Heart left ventricle (tissue), 16 donors: Measurements from ENCODE around the gene TENM3. TPM values are rescaled to one million over a fixed set of nuclear protein-coding genes. Genes with fewer than 3 reads are reported as not detected.

ENCODE experiments used
- ATAC-seq, 4 donors: fragments of 200-7000 bp; cut with Tn5 transposase; one replicate each; pipeline ENCODE4 v1.9.1; 2020 to 2022; ENCODE audit warnings: moderate library complexity in 4 of 4, mild to moderate bottlenecking in 3 of 4, moderate number of reproducible peaks in 1 of 4
- DNase-seq, 5 donors: peaks; one replicate each; pipeline ENCODE4 v3.0.0-alpha.2; 2020
- H3K27ac ChIP-seq, 12 donors: fragments of 200-600 bp; sonication (generic) in 4 of 12; one replicate each; pipeline versions ENCODE4 v1.5.0 to v1.8.0; 2016 to 2022; ENCODE audit warnings: mild to moderate bottlenecking in 2 of 12
- H3K27me3 ChIP-seq, 9 donors: fragments of 200-600 bp; sonication (generic) in 2 of 9; one replicate each; pipeline versions ENCODE4 v1.5.1 to v1.8.0; 2016 to 2022; ENCODE audit warnings: mild to moderate bottlenecking in 3 of 9
- H3K36me3 ChIP-seq, 9 donors: fragments of 200-600 bp; sonication (generic) in 2 of 9; one replicate each; pipeline versions ENCODE4 v1.5.0 to v1.8.0; 2018 to 2022; ENCODE audit warnings: mild to moderate bottlenecking in 2 of 9
- H3K4me1 ChIP-seq, 12 donors: fragments of 200-600 bp; sonication (generic) in 4 of 12; one replicate each; pipeline versions ENCODE4 v1.5.0 to v1.8.0; 2016 to 2022; ENCODE audit warnings: mild to moderate bottlenecking in 3 of 12
- H3K4me3 ChIP-seq, 12 donors: fragments of 200-600 bp; sonication (generic) in 4 of 12; one replicate each; pipeline versions ENCODE4 v1.5.0 to v1.8.0; 2017 to 2022; ENCODE audit warnings: mild to moderate bottlenecking in 9 of 12, moderate library complexity in 4 of 12
- H3K9me3 ChIP-seq, 12 donors: fragments of 200-600 bp; sonication (generic) in 4 of 12; one replicate each; pipeline versions ENCODE4 v1.5.0 to v1.8.0; 2016 to 2022; ENCODE audit warnings: mild to moderate bottlenecking in 1 of 12
- CTCF ChIP-seq, 12 donors: fragments of 200-600 bp; sonication (generic) in 4 of 12; IDR thresholded peaks; one replicate each; pipeline versions ENCODE4 v1.5.0 to v1.8.0; 2018 to 2022; ENCODE audit warnings: antibody characterized with exemption in 12 of 12, mild to moderate bottlenecking in 5 of 12
- POLR2A ChIP-seq, 2 donors: fragments of 450-650 bp; IDR thresholded peaks; one replicate each; pipeline ENCODE4 v1.6.1; 2017; ENCODE audit warnings: antibody characterized with exemption in 2 of 2, mild to moderate bottlenecking in 2 of 2, moderate library complexity in 2 of 2
- WGBS, 4 donors: extraction: QIAGEN DNeasy Blood & Tissue Kit in 2 of 4; methylation state at CpG; one replicate each; pipeline versions ENCODE4 v1.1.5 to v1.1.7; 2013 to 2018; 5-methylcytosine and 5-hydroxymethylcytosine counted together
- intact Hi-C, 10 donors: fragments of 100-400 bp; cut with DNase I; formaldehyde crosslinking; loops; one replicate each; pipeline versions ENCODE4 v1.11.1 to v1.14.2; 2022
- polyA plus RNA-seq, 2 donors: library from polyadenylated mRNA; stranded (reverse); fragments of 200-250 nt; gene quantifications; one replicate each; pipeline ENCODE4 v1.2.3, GENCODE V29; 2013
- total RNA-seq, 9 donors: library from RNA; depleted of rRNA in 2 of 9; stranded (reverse); fragments of >200 nt in 2 of 9; fragmentation: NEBNext Ultra II Directional in 3 of 9; extraction: Animal tissue kit (Norgen Biotek cat#: 25700) in 3 of 9; gene quantifications; one replicate each; pipeline versions ENCODE4 v1.1.0 to v1.2.4, GENCODE V29; 2016 to 2023
- donor health status: ischemic (EF 13 %, LVEDD 7.1; RV severe dilation, severe dysfunction).
- donor health status: healthy with polysubstance abuse.
- donor health status: DM: no; HTN: yes; CAD: no.
- donor health status: DM: no; HTN: no; CAD: no.
- donor health status: ischemic (EF 25% LVEDD 6.9; RV normal size, moderate dysfunction).
- donor health status: ischemic (EF 25% LVEDD 5.7; RV mildly dilated, moderate dysfunction).
- donor health status: healthy.
- donor health status: DM: yes; HTN: yes; CAD: no.
- donor health status: ischemic (EF 35%, LVEDD 5.7; RV mildly dilated, moderate dysfunction).
- donor health status: nonischemic (EF 11% LVEDD 7.7; RV severe dilation, severe dysfunction).
- donor health status: DM: yes; HTN: yes; CAD: no.
- donor health status: PGD.
- donor health status: ischemic (EF 29% LVEDD 5.4; RV normal size, mild dysfunction).
- donor health status: nonischemic (EF 23%, LVEDD 6.1; RV moderate dilation, normal function).

Gene TENM3
- total and polyA plus RNA-seq, 11 donors, result 0.19 to 10.3 (median 2.5) TPM

- H3K4me3 ChIP-seq, result no peak overlapping the region
- H3K27ac ChIP-seq, result no peak overlapping the region
- no peaks in the 10 kb centered on the region for H3K36me3 ChIP-seq
- H3K27me3 ChIP-seq, result no peaks in the 10 kb centered on the region
- TF ChIP-seq CTCF (IDR thresholded peaks at IDR 0.05) (no peak), POLR2A (IDR thresholded peaks at IDR 0.05) (no peak)
- DNase-seq (no peak), ATAC-seq (no peak)
- no peaks in the 10 kb centered on the region for H3K9me3 ChIP-seq
- WGBS, 4 donors, result 69 to 82% (median 77%) methylated on average over 5 of the region's 5 CpGs
- intact Hi-C loops, result no loop called here
- no peaks in the 10 kb centered on the region for H3K4me1 ChIP-seq
These were observed 457.4 kb downstream of the TENM3 start for GRCh38 chr4:182700362-182701160.

GRCh38 chr4:182704077-182704476, 460.9 kb downstream of the TENM3 start:
- WGBS, 4 donors, result 66 to 81% (median 76%) methylated on average over 1 of the region's 1 CpG
- no peak for ATAC-seq

GRCh38 chr4:182704948-182705347, 461.7 kb downstream of the TENM3 start:
- Histone ChIP-seq H3K9me3 (no peaks in the 10 kb centered on the region), H3K27me3 (no peaks in the 10 kb centered on the region), H3K27ac (no peak overlapping the region), H3K4me3 (no peak overlapping the region), H3K4me1 (no peaks in the 10 kb centered on the region), H3K36me3 (no peaks in the 10 kb centered on the region)
- TF ChIP-seq CTCF (IDR thresholded peaks at IDR 0.05) (no peak), POLR2A (IDR thresholded peaks at IDR 0.05) (no peak)
- 89 to 92% (median 91%) methylated on average over 4 of the region's 4 CpGs for WGBS, 4 donors
- no peak for DNase-seq
- no peak for ATAC-seq
- intact Hi-C loops, result no loop called here

More at GRCh38 chr4:182704077-182704476, 460.9 kb downstream of the TENM3 start:
- H3K27ac ChIP-seq, result no peak overlapping the region
- H3K36me3 ChIP-seq, result no peaks in the 10 kb centered on the region
- no peaks in the 10 kb centered on the region for H3K4me1 ChIP-seq
- intact Hi-C loops, result no loop called here
- DNase-seq, result no peak
- no peak overlapping the region for H3K4me3 ChIP-seq
- no peaks in the 10 kb centered on the region for H3K27me3 ChIP-seq
- no peaks in the 10 kb centered on the region for H3K9me3 ChIP-seq
- TF ChIP-seq CTCF (IDR thresholded peaks at IDR 0.05) (no peak), POLR2A (IDR thresholded peaks at IDR 0.05) (no peak)

GRCh38 chr4:182705389-182705788, 462.2 kb downstream of the TENM3 start:
- Histone ChIP-seq H3K4me1 (no peaks in the 10 kb centered on the region), H3K27ac (no peak overlapping the region), H3K27me3 (no peaks in the 10 kb centered on the region), H3K4me3 (no peak overlapping the region), H3K9me3 (no peaks in the 10 kb centered on the region), H3K36me3 (no peaks in the 10 kb centered on the region)
- TF ChIP-seq POLR2A (IDR thresholded peaks at IDR 0.05) (no peak), CTCF (IDR thresholded peaks at IDR 0.05) (no peak)
- intact Hi-C loops, result no loop called here
- no peak for ATAC-seq
- WGBS, 4 donors, result 93 to 95% (median 94%) methylated on average over 11 of the region's 11 CpGs
- DNase-seq, result no peak
